ENCODE data around the gene SSTR4. TPM values are rescaled to one million over a fixed set of nuclear protein-coding genes. Genes with fewer than 3 reads are reported as not detected.

The SSTR4 gene
- total RNA-seq, 4 donors from 2014 or later = not detected

DNA sequence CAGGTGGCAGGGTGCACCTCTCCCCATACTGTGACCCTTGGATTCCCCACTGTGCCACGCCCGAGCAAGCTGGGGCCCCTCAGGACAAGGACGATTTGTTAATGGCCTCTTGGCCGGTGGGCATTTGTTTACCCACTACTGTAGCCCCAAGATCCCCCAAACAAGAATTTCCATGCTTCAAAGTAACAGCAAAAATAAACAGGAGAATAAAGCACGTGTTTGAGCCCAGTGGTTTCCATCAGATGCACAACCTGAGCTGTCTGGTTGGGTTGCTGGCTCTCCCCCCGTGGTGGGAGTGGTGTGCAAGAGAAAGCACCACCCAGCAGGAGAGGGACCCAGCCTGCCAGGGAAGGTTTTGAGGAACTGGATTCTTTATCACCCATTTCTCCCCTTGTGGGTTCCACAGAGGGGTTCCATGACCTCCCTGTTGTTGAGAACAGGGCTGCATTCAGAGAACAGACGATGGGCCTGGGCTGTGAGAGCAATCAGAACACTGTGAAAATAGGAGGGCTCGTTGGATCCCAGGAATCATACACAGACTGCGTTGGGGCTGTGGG is 46.2 kb downstream of the SSTR4 start:
- Histone ChIP-seq H3K27me3 (no peaks in the 10 kb centered on the region), H3K27ac (peak overlapping the region in 3 of 4 donors; percentile 81 to 92 (median 88)), H3K9me3 (no peaks in the 10 kb centered on the region), H3K36me3 (no peaks in the 10 kb centered on the region), H3K4me1 (peaks cover 0 to 76% (median 34%) of the 10 kb centered on the region in 3 donors), H3K4me3 (peak overlapping the region in 2 of 4 donors; percentile 38 to 59)
- intact Hi-C loops (cut with DNase I) = no loop called here
- no peak for DNase-seq
- 52 to 84% methylated on average over 2 to 6 of the region's 9 CpGs for WGBS, 2 donors
- TF ChIP-seq POLR2A (IDR thresholded peaks at IDR 0.05) = no peak

DNA sequence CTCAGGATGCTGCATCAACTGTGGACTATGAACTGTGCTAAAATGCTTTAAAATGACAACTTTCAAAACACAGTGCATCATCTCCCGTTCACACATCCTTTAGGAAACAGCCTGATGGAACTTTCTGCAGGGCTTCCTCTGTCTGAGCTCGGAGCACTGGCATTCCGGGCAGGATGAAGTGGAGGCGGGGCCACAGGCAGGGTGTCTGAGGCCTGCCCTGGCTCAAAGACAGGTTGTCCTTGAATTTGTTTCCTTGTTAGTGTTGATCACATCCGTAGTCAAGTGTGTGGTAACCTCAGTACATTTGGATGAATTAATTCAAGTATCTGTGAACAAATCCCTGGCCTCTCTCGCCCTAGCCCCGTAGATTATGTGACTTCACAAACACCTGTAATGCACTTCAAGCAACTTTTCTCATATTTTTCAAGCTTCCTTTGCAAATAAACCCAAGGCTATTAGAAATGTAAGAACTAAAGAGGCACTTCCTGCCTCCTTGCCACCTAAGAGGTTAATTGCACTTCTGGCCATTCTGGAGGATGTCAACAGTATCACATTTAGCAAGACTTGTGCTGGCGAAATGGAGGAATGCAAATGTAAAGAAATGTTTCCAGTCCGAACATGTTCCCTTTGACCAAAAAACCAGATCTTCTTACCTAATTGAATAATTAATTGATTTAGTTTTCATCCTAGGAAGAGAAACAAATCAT is 47.9 kb downstream of the SSTR4 start:
- Histone ChIP-seq H3K9me3 (no peaks in the 10 kb centered on the region), H3K4me3 (peak overlapping the region in 3 of 4 donors; percentile 34 to 59 (median 38)), H3K4me1 (peaks cover 0 to 82% (median 40%) of the 10 kb centered on the region in 3 donors), H3K27ac (peak overlapping the region; percentile 69 to 92 (median 84)), H3K27me3 (no peaks in the 10 kb centered on the region), H3K36me3 (no peaks in the 10 kb centered on the region)
- 33 to 36% methylated on average over 6 to 9 of the region's 9 CpGs for WGBS, 2 donors
- TF ChIP-seq POLR2A (IDR thresholded peaks at IDR 0.05) = peak in 1 of 4 donors; percentile 35
- TF ChIP-seq, protein P1, sequence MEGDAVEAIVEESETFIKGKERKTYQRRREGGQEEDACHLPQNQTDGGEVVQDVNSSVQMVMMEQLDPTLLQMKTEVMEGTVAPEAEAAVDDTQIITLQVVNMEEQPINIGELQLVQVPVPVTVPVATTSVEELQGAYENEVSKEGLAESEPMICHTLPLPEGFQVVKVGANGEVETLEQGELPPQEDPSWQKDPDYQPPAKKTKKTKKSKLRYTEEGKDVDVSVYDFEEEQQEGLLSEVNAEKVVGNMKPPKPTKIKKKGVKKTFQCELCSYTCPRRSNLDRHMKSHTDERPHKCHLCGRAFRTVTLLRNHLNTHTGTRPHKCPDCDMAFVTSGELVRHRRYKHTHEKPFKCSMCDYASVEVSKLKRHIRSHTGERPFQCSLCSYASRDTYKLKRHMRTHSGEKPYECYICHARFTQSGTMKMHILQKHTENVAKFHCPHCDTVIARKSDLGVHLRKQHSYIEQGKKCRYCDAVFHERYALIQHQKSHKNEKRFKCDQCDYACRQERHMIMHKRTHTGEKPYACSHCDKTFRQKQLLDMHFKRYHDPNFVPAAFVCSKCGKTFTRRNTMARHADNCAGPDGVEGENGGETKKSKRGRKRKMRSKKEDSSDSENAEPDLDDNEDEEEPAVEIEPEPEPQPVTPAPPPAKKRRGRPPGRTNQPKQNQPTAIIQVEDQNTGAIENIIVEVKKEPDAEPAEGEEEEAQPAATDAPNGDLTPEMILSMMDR (IDR thresholded peaks at IDR 0.05) = no peak
- no peak for DNase-seq
- intact Hi-C loops (cut with DNase I) = no loop called here

DNA sequence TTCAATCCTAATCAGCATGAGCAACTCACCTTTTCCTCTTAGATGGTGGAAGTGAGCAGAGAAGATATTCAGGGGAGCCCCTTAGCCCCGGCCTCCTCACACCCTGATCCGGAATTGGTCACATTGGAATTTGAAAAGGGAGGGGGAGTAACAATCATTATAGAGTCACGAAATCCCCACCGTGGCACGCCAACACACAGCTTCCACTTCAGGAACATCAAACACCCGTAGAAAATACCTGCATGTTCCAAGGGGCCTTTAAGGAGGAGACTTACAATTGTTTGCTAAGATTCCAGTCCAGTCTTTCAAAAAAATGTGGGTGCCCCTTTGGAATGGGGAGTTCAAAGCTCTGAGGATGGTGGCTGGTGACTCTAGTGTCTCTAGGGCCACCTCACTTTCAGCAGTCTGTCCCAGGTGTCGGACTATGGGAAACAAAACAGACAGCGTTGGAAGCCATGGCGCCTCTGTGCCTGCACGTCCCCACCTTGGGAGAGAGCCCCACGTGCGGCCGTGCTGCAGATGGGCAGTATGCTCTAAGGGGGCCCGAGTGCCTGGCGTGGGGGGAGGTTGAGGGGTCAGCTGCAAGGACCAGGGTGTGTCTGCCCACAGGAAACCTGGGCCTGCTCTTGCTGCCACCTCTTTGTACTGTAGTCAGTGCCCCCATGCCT is 48.6 kb downstream of the SSTR4 start:
- TF ChIP-seq, protein P1 (IDR thresholded peaks at IDR 0.05) = no peak
- TF ChIP-seq POLR2A (IDR thresholded peaks at IDR 0.05) = no peak
- DNase-seq = no peak
- intact Hi-C loops (cut with DNase I) = no loop called here
- peak overlapping the region; percentile 14 to 59 (median 36) for H3K4me3 ChIP-seq
- peaks cover 0 to 76% (median 34%) of the 10 kb centered on the region in 3 donors for H3K4me1 ChIP-seq
- no peaks in the 10 kb centered on the region for H3K36me3 ChIP-seq
- H3K27me3 ChIP-seq = no peaks in the 10 kb centered on the region
- WGBS, 2 donors = 59 to 66% methylated on average over 13 to 15 of the region's 15 CpGs
- no peaks in the 10 kb centered on the region for H3K9me3 ChIP-seq
- peak overlapping the region; percentile 69 to 92 (median 84) for H3K27ac ChIP-seq

DNA sequence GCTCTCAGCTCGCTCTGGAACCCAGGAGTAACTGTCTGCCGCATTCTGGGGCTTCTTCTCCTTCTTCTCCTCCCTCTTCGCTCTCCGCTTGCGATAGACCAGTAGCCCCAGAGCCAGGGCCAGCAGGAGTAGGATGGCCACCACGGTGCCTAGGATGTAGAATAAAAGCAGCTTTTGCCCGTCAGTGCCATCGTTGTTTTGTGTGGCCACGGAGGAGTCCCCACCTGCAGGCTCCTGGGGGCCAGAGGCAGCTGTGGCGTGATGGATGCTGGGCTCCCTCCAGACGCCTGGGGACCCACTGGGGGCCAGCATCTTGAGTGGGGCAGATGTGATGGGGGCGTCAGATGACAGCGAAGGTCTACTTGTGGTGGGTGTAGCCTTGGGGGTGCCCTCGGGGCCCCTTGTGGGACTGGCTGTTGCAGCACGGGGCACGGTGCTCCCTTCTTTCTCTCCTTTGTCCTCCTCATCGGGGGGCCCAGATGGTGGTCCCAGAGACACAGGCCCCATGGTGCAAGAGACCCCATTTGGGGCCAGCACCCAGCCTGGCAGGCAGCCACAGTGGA is 49.3 kb downstream of the SSTR4 start:
- Histone ChIP-seq H3K27ac (peak overlapping the region; percentile 69 to 92 (median 84)), H3K9me3 (no peaks in the 10 kb centered on the region), H3K27me3 (no peaks in the 10 kb centered on the region), H3K4me3 (peak overlapping the region; percentile 14 to 59 (median 36)), H3K4me1 (peaks cover 0 to 69% (median 30%) of the 10 kb centered on the region in 3 donors), H3K36me3 (no peaks in the 10 kb centered on the region)
- DNase-seq = no peak
- 94 to 96% methylated on average over 4 to 6 of the region's 17 CpGs for WGBS, 2 donors
- TF ChIP-seq, protein P1 (IDR thresholded peaks at IDR 0.05) = no peak
- TF ChIP-seq POLR2A (IDR thresholded peaks at IDR 0.05) = no peak
- intact Hi-C loops (cut with DNase I) = no loop called here

DNA sequence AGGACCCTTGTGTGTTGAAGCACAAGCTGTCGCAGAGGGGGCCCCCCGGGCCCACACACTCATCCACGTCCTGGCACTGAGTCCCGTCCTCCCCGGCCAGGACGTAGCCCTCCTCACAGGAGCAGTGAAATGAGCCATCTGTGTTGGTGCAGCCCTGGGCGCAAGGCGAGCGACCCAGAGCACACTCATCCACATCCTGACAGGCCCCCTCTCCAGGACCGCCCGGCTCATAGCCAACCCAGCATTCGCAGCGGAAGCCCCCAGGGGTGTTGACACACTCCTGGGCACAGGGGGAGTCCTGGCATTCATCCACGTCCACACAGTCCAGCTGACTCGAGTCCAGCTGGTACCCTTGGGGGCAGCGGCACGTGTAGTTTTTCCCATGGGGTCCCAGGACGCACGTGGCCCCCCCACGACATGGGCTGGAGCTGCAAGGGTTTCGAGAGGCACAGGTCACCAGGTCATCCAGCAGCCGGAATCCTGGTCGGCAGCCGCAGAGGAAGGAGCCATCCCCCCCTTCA is 49.8 kb downstream of the SSTR4 start:
- WGBS, 2 donors = 60 to 80% methylated on average over 1 of the region's 24 CpGs
- Histone ChIP-seq H3K4me1 (peaks cover 0 to 64% (median 30%) of the 10 kb centered on the region in 3 donors), H3K4me3 (peak overlapping the region; percentile 14 to 59 (median 36)), H3K9me3 (no peaks in the 10 kb centered on the region), H3K36me3 (no peaks in the 10 kb centered on the region), H3K27me3 (no peaks in the 10 kb centered on the region), H3K27ac (peak overlapping the region; percentile 69 to 92 (median 84))
- DNase-seq = no peak
- TF ChIP-seq POLR2A (IDR thresholded peaks at IDR 0.05) = no peak
- TF ChIP-seq, protein P1 (IDR thresholded peaks at IDR 0.05) = no peak
- intact Hi-C loops (cut with DNase I) = no loop called here

All from esophagus squamous epithelium (tissue), 5 donors.